SU-DHL-6 (cell line): ENCODE measurements around the gene COX10.

Experiments used
- H2AFZ ChIP-seq: fragments of 200-600 bp; sonication (generic); 2 replicates; pipeline ENCODE4 v1.6.1; 2014; ENCODE audit warnings: low read depth, mild to moderate bottlenecking, moderate library complexity, mixed read lengths, antibody characterized with exemption, low read length; ENCODE audit not compliant: severe bottlenecking
- H3F3A ChIP-seq: fragments of 200-600 bp; shearing (Covaris generic); 2 replicates; pipeline ENCODE4 v1.6.0; 2016; ENCODE audit warnings: antibody characterized with exemption, mild to moderate bottlenecking; ENCODE audit not compliant: insufficient read depth
- H3K27ac ChIP-seq: fragments of 200-600 bp; sonication (generic); 2 replicates; pipeline ENCODE4 v1.5.1; 2016; ENCODE audit warnings: low read depth, mild to moderate bottlenecking, low read length, moderate library complexity, mixed read lengths
- H3K27me3 ChIP-seq: fragments of 200-600 bp; sonication (generic), shearing (Covaris generic); 2 replicates; pipeline ENCODE4 v1.6.0; 2014; ENCODE audit warnings: mild to moderate bottlenecking, low read length
- H3K36me3 ChIP-seq: fragments of 200-600 bp; sonication (generic); 2 replicates; pipeline ENCODE4 v1.6.1; 2014; ENCODE audit warnings: mild to moderate bottlenecking, low read length, mixed read lengths
- H3K4me2 ChIP-seq: fragments of 300-600, 200-600 bp; shearing (Covaris generic), sonication (generic); 2 replicates; pipeline ENCODE4 v1.6.0; 2014; ENCODE audit warnings: low read length, low read depth, mild to moderate bottlenecking; ENCODE audit not compliant: poor library complexity, severe bottlenecking
- H3K4me3 ChIP-seq: fragments of 200-600 bp; sonication (generic); 2 replicates; pipeline ENCODE4 v1.5.1; 2014; ENCODE audit warnings: antibody characterized with exemption, low read length, mild to moderate bottlenecking, mixed read lengths; ENCODE audit not compliant: insufficient read depth, poor library complexity, severe bottlenecking
- H3K79me2 ChIP-seq: fragments of 200-600 bp; sonication (generic); 2 replicates; pipeline ENCODE4 v1.6.1; 2014; ENCODE audit warnings: mild to moderate bottlenecking, low read length, moderate library complexity; ENCODE audit not compliant: insufficient read depth
- H3K9ac ChIP-seq: fragments of 200-600 bp; sonication (generic); 2 replicates; pipeline ENCODE4 v1.7.0; 2014; ENCODE audit warnings: mild to moderate bottlenecking, low read length
- H3K9me2 ChIP-seq: fragments of 200-600 bp; sonication (generic); replicated peaks from 2 replicates; pipeline ENCODE4 v1.6.1; 2014; ENCODE audit warnings: low read length; ENCODE audit not compliant: insufficient read depth
- H3K9me3 ChIP-seq: fragments of 200-600 bp; sonication (generic); 2 replicates; pipeline ENCODE4 v1.6.1; 2014; ENCODE audit warnings: low read length, mixed read lengths; ENCODE audit not compliant: insufficient read depth
- H4K20me1 ChIP-seq: fragments of 200-600 bp; sonication (generic); 2 replicates; pipeline ENCODE4 v1.6.1; 2014; ENCODE audit warnings: low read depth, mild to moderate bottlenecking, antibody characterized with exemption, low read length, moderate library complexity, mixed read lengths
- CTCF ChIP-seq: fragments of 200-600 bp; sonication (generic); IDR thresholded peaks from one replicate; pipeline ENCODE4 v1.5.1; 2017; ENCODE audit warnings: antibody characterized with exemption, mild to moderate bottlenecking, low read length, moderate library complexity; ENCODE audit not compliant: insufficient read depth, poor library complexity, severe bottlenecking
- EZH2phosphoT487 ChIP-seq: fragments of 200-600 bp; sonication (generic), shearing (Covaris generic); conservative IDR thresholded peaks from 2 replicates; pipeline ENCODE4 v1.6.1; 2018; ENCODE audit warnings: mild to moderate bottlenecking, antibody characterized with exemption, low read length, moderate library complexity, mixed read lengths

COX10 gene

DNA sequence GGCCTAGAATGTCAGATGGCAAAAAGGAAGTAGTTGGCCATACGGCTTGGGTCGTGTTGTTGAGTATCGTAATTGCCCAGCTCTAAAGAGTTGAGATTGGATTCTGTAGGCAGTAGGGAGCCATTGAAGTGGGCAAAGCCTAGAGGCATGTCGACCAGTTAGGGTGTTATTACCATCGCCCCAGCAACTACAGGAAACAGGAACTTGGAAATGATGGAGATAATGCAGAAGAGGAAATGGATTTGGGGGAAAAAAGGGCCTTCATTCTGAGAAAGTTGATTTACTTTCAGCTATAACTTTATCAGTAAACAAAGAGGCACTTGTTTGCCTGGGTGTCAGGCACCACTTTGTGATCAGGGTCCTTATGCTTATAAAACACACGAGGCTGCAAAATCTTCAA is 52.6 kb downstream of the COX10 start:
- Histone ChIP-seq H3K79me2 (peaks cover 47% of the 10 kb centered on the region), H3K27me3 (no peaks in the 10 kb centered on the region), H3K9me3 (no peaks in the 10 kb centered on the region), H3F3A (no peaks in the 10 kb centered on the region), H4K20me1 (peaks cover 21% of the 10 kb centered on the region; the same call in 1 of the 2 replicates), H3K36me3 (no peaks in the 10 kb centered on the region), H3K9ac (no peak overlapping the region), H3K9me2 (no peaks in the 10 kb centered on the region), H3K4me2 (no peak overlapping the region), H2AFZ (no peak overlapping the region), H3K27ac (no peak overlapping the region), H3K4me3 (no peak overlapping the region)
- TF ChIP-seq CTCF (no peak), EZH2phosphoT487 (no peak)

GRCh38 chr17:14123619-14124278 is 54.4 kb downstream of the COX10 start:
- no peak for TF ChIP-seq CTCF
- no peak for TF ChIP-seq EZH2phosphoT487
- H4K20me1 ChIP-seq: peaks cover 20% of the 10 kb centered on the region; the same call in 1 of the 2 replicates
- H3K27me3 ChIP-seq: no peaks in the 10 kb centered on the region
- H3F3A ChIP-seq: no peaks in the 10 kb centered on the region
- H3K4me2 ChIP-seq: no peak overlapping the region
- H3K4me3 ChIP-seq: no peak overlapping the region
- H3K9ac ChIP-seq: no peak overlapping the region
- H3K79me2 ChIP-seq: peaks cover 38% of the 10 kb centered on the region; the same call in 1 of the 2 replicates
- H3K9me2 ChIP-seq: no peaks in the 10 kb centered on the region
- H3K9me3 ChIP-seq: no peaks in the 10 kb centered on the region
- no peak overlapping the region for H2AFZ ChIP-seq
- no peak overlapping the region for H3K27ac ChIP-seq
- no peaks in the 10 kb centered on the region for H3K36me3 ChIP-seq

- Histone ChIP-seq H3K27ac (no peak overlapping the region), H3K27me3 (no peaks in the 10 kb centered on the region), H3K9me3 (no peaks in the 10 kb centered on the region), H3K4me3 (no peak overlapping the region), H3F3A (no peaks in the 10 kb centered on the region), H4K20me1 (peaks cover 18% of the 10 kb centered on the region; the same call in 1 of the 2 replicates), H3K4me2 (no peak overlapping the region), H3K79me2 (peaks cover 38% of the 10 kb centered on the region; the same call in 1 of the 2 replicates), H3K9me2 (no peaks in the 10 kb centered on the region), H3K9ac (no peak overlapping the region), H3K36me3 (no peaks in the 10 kb centered on the region), H2AFZ (no peak overlapping the region)
- no peak for TF ChIP-seq CTCF
- TF ChIP-seq EZH2phosphoT487: no peak
Measured at GRCh38 chr17:14124854-14125253, 55.5 kb downstream of the COX10 start.
